HG03469 (cell line): ENCODE results near the gene SLC27A5.
A peak's percentile ranks its signal among the peaks of the same experiment; 100 is the strongest.
"Not testable (repeated sequence)": the region's sequence is repeated elsewhere in the genome, so short reads cannot be mapped to it uniquely, and the experiment has no call there.

Source experiments
- ATAC-seq: cut with Tn5 transposase; IDR thresholded peaks from one replicate; pipeline ENCODE4 v1.9.1; 2021; ENCODE audit warnings: mild to moderate bottlenecking, moderate library complexity, moderate number of reproducible peaks; ENCODE audit not compliant: unreplicated experiment

The SLC27A5 gene

GRCh38 chr19:58471736-58472135, 40.1 kb downstream of the SLC27A5 start:
- ATAC-seq = no peak

GRCh38 chr19:58470837-58471543, 40.8 kb downstream of the SLC27A5 start:
- not testable (repeated sequence) for ATAC-seq

GRCh38 chr19:58469241-58470013, 42.4 kb downstream of the SLC27A5 start:
- no peak for ATAC-seq

GRCh38 chr19:58468216-58468839, 43.5 kb downstream of the SLC27A5 start:
- ATAC-seq = no peak

GRCh38 chr19:58466760-58467589, 44.8 kb downstream of the SLC27A5 start, which contains the start of gene ZNF324:
Gene ZNF324, plus strand, starts transcription at chr19:58467080. Its CDS starts 2,106 bp downstream, at chr19:58469186.
- peak; percentile 79 for ATAC-seq

- ATAC-seq = peak; percentile 2
Observed at GRCh38 chr19:58466089-58466759, 45.6 kb downstream of the SLC27A5 start.

- no peak for ATAC-seq
Observed at GRCh38 chr19:58460039-58460438, 51.8 kb downstream of the SLC27A5 start.

GRCh38 chr19:58456111-58456510, 55.7 kb downstream of the SLC27A5 start:
- no peak for ATAC-seq

- ATAC-seq = no peak
Observed at GRCh38 chr19:58455306-58455705, 56.5 kb downstream of the SLC27A5 start.

GRCh38 chr19:58453743-58454142, 58.0 kb downstream of the SLC27A5 start:
- no peak for ATAC-seq

GRCh38 chr19:58451358-58452101, 60.3 kb downstream of the SLC27A5 start, which contains the start of gene ZNF324B:
Gene ZNF324B, plus strand, starts transcription at chr19:58451622. Its CDS starts 2,080 bp downstream, at chr19:58453702.
- peak; percentile 82 for ATAC-seq

- ATAC-seq = no peak
Observed at GRCh38 chr19:58450856-58451357, 60.9 kb downstream of the SLC27A5 start.

GRCh38 chr19:58449980-58450379, 61.8 kb downstream of the SLC27A5 start:
- not testable (repeated sequence) for ATAC-seq

- not testable (repeated sequence) for ATAC-seq
Observed at GRCh38 chr19:58448860-58449259, 62.9 kb downstream of the SLC27A5 start.
